Fibroblast of lung (primary cell): ENCODE measurements around the gene KLHL17. TPM values are rescaled to one million over a fixed set of nuclear protein-coding genes. Genes with fewer than 3 reads are reported as not detected.
"Not testable (repeated sequence)": the region's sequence is repeated elsewhere in the genome, so short reads cannot be mapped to it uniquely, and the experiment has no call there.

Source experiments
- DNase-seq, 2 donors: peaks; one replicate each; pipeline versions ENCODE4 v3.0.0 to v3.0.0-alpha.2; 2010; ENCODE audit warnings: low read depth in 2 of 2
- H2AFZ ChIP-seq: 2 replicates; pipeline ENCODE4 v1.5.1; 2012; ENCODE audit warnings: low read length, control low read depth, inconsistent platforms
- H3K27ac ChIP-seq: 2 replicates; pipeline ENCODE4 v1.5.1; 2011; ENCODE audit warnings: low read length, control low read depth; ENCODE audit not compliant: insufficient read depth
- H3K27me3 ChIP-seq: 2 replicates; pipeline ENCODE4 v1.5.1; 2011; ENCODE audit warnings: mild to moderate bottlenecking, low read length; ENCODE audit not compliant: control insufficient read depth, insufficient read depth
- H3K36me3 ChIP-seq: 2 replicates; pipeline ENCODE4 v1.5.1; 2011; ENCODE audit warnings: low read length; ENCODE audit not compliant: control insufficient read depth, insufficient read depth
- H3K4me1 ChIP-seq: 2 replicates; pipeline ENCODE4 v1.5.1; 2011; ENCODE audit warnings: low read length; ENCODE audit not compliant: control insufficient read depth, insufficient read depth; ENCODE audit errors: extremely low read depth
- H3K4me2 ChIP-seq: 2 replicates; pipeline ENCODE4 v1.5.1; 2011; ENCODE audit warnings: low read length, control low read depth; ENCODE audit not compliant: insufficient read depth; ENCODE audit errors: extremely low read depth
- H3K4me3 ChIP-seq, 4 experiments: fragments of 200-600 bp in 1 of 4; sonication (generic) in 1 of 4; replicated peaks in 1 of 4; 2 replicates each; pipeline ENCODE4 v1.5.1; 2011 to 2016; ENCODE audit warnings: low read length in 4 of 4, low read depth in 3 of 4, mild to moderate bottlenecking in 3 of 4, control low read depth in 2 of 4, inconsistent platforms in 1 of 4, mixed read lengths in 1 of 4; ENCODE audit not compliant: insufficient read depth in 1 of 4; ENCODE audit errors: control extremely low read depth in 1 of 4
- H3K79me2 ChIP-seq: 2 replicates; pipeline ENCODE4 v1.5.1; 2012; ENCODE audit warnings: mild to moderate bottlenecking, low read length, inconsistent platforms; ENCODE audit not compliant: control insufficient read depth, insufficient read depth
- H3K9ac ChIP-seq: 2 replicates; pipeline ENCODE4 v1.5.1; 2011; ENCODE audit warnings: mild to moderate bottlenecking, low read length, control low read depth; ENCODE audit not compliant: insufficient read depth
- H3K9me3 ChIP-seq: 2 replicates; pipeline ENCODE4 v1.5.1; 2012; ENCODE audit warnings: low read depth, low read length; ENCODE audit not compliant: control insufficient read depth, insufficient read depth
- H4K20me1 ChIP-seq: 2 replicates; pipeline ENCODE4 v1.5.1; 2011; ENCODE audit warnings: low read length; ENCODE audit not compliant: control insufficient read depth, insufficient read depth; ENCODE audit errors: extremely low read depth
- CTCF ChIP-seq, 2 donors: IDR thresholded peaks in 1 of 2; conservative IDR thresholded peaks in 1 of 2; 1 replicate in 1 of 2; 2 replicates in 1 of 2; pipeline ENCODE4 v1.5.1; 2011 to 2012; ENCODE audit warnings: low read length in 2 of 2, control low read depth in 1 of 2, inconsistent platforms in 1 of 2, low read depth in 1 of 2, mild to moderate bottlenecking in 1 of 2
- EZH2 ChIP-seq: IDR thresholded peaks from 2 replicates; pipeline ENCODE4 v1.5.1; 2012; ENCODE audit warnings: low read length, control low read depth, mild to moderate bottlenecking; ENCODE audit errors: missing control alignments
- polyA plus RNA-seq, 2 donors: library from polyadenylated mRNA; depleted of rRNA in 1 of 2; stranded (reverse) in 1 of 2; unstranded in 1 of 2; fragments of >200 nt; gene quantifications; 2 replicates each; pipeline ENCODE4 v1.2.1, GENCODE V29; 2011 to 2012; ENCODE audit warnings: missing spikeins in 1 of 2
- total RNA-seq: library from RNA; depleted of rRNA; stranded (reverse); fragments of >200 nt; gene quantifications from 2 replicates; pipeline ENCODE4 v1.2.1, GENCODE V29; 2014

Gene KLHL17
- total and polyA plus RNA-seq, 2 donors (not counting 1 experiment from before 2014, with no cell fraction given), result 4.7 to 7.4 TPM

GRCh38 chr1:1005774-1006304, 45.5 kb downstream of the KLHL17 start:
- Histone ChIP-seq H3K4me3 (no peak overlapping the region), H3K79me2 (no peaks in the 10 kb centered on the region), H3K9ac (no peak overlapping the region), H2AFZ (no peak overlapping the region), H3K27me3 (no peaks in the 10 kb centered on the region), H4K20me1 (no peaks in the 10 kb centered on the region), H3K36me3 (no peaks in the 10 kb centered on the region), H3K9me3 (no peaks in the 10 kb centered on the region), H3K4me1 (no peaks in the 10 kb centered on the region), H3K27ac (no peak overlapping the region), H3K4me2 (no peak overlapping the region)
- no peak for TF ChIP-seq EZH2
- no peak for TF ChIP-seq CTCF (conservative IDR thresholded peaks at IDR 0.05 in 1 of 2, IDR thresholded peaks at IDR 0.05 in 1 of 2; ENCODE audit: low read depth in 1 of 2, low read length in 2 of 2)
- DNase-seq, result no peak

GRCh38 chr1:1006305-1007159, 46.1 kb downstream of the KLHL17 start:
- H3K4me2 ChIP-seq, result no peak overlapping the region
- H3K9ac ChIP-seq, result no peak overlapping the region
- no peaks in the 10 kb centered on the region for H3K9me3 ChIP-seq
- H4K20me1 ChIP-seq, result no peaks in the 10 kb centered on the region
- DNase-seq, result no peak
- TF ChIP-seq EZH2 (no peak), CTCF (conservative IDR thresholded peaks at IDR 0.05 in 1 of 2, IDR thresholded peaks at IDR 0.05 in 1 of 2; ENCODE audit: low read depth in 1 of 2, low read length in 2 of 2) (no peak)
- no peaks in the 10 kb centered on the region for H3K79me2 ChIP-seq
- no peak overlapping the region for H2AFZ ChIP-seq
- no peak overlapping the region for H3K4me3 ChIP-seq
- no peaks in the 10 kb centered on the region for H3K4me1 ChIP-seq
- no peak overlapping the region for H3K27ac ChIP-seq
- H3K36me3 ChIP-seq, result no peaks in the 10 kb centered on the region
- H3K27me3 ChIP-seq, result no peaks in the 10 kb centered on the region

- H3K27me3 ChIP-seq, H2AFZ ChIP-seq, H3K9ac ChIP-seq, H4K20me1 ChIP-seq, H3K27ac ChIP-seq, H3K4me2 ChIP-seq, DNase-seq, H3K9me3 ChIP-seq, H3K4me3 ChIP-seq, H3K79me2 ChIP-seq, H3K36me3 ChIP-seq, H3K4me1 ChIP-seq: not testable (repeated sequence)
Observed at GRCh38 chr1:1010131-1010530, 49.7 kb downstream of the KLHL17 start.
